Measurements from ENCODE around the gene GAPDHS. TPM values are rescaled to one million over a fixed set of nuclear protein-coding genes. Genes with fewer than 3 reads are reported as not detected.

GAPDHS gene
- total RNA-seq, 3 donors from 2014 or later, result not detected

DNA sequence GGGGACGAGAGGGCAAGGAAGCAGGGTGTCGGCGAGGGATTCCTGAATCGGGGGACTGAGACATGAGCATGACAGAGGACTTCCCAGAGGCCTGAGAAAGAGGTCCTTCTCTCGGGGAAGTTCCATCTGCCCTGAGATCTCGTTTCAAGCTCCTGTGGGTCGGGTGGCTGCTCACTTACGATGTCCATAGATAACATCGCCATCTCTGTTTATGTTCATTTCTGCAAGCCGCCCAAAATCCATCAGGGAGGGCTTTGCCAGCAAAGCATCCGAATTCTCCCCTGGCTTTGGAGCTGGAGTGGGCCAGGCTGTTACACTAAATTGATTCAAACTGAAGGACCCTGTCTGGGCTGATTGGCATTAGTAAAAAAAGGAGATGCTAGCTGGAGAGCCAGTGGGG, 25.7 kb upstream of the GAPDHS start:
- no peak overlapping the region for H3K4me3 ChIP-seq
- TF ChIP-seq, protein P1, sequence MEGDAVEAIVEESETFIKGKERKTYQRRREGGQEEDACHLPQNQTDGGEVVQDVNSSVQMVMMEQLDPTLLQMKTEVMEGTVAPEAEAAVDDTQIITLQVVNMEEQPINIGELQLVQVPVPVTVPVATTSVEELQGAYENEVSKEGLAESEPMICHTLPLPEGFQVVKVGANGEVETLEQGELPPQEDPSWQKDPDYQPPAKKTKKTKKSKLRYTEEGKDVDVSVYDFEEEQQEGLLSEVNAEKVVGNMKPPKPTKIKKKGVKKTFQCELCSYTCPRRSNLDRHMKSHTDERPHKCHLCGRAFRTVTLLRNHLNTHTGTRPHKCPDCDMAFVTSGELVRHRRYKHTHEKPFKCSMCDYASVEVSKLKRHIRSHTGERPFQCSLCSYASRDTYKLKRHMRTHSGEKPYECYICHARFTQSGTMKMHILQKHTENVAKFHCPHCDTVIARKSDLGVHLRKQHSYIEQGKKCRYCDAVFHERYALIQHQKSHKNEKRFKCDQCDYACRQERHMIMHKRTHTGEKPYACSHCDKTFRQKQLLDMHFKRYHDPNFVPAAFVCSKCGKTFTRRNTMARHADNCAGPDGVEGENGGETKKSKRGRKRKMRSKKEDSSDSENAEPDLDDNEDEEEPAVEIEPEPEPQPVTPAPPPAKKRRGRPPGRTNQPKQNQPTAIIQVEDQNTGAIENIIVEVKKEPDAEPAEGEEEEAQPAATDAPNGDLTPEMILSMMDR (IDR thresholded peaks at IDR 0.05), result no peak
- no peak for DNase-seq
- H3K36me3 ChIP-seq (ENCODE audit: low read depth), result no peaks in the 10 kb centered on the region
- H3K4me1 ChIP-seq (ENCODE audit: low read depth), result peaks cover 9% of the 10 kb centered on the region
- no peaks in the 10 kb centered on the region for H3K9me3 ChIP-seq
- ATAC-seq, result no peak
- intact Hi-C loops (cut with DNase I, micrococcal nuclease), result no loop called here

DNA sequence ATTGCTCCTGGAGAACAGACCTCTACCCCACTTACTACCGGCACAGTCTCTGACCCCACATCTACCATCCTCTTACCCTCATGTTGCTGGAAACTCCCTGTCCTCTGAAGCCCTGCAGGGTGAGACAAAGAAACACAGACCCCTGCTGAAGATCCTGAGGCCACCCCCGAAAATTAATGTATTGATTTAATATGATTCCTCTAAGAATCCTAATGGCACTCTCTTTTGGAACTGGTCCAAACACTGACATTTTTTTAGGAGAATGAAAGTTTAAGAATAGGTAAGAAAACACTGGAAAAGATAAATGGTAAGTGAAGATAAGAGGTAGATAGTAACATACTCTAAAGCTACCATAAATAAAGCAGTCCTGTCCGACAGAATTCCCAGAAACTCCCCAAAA, 25.1 kb upstream of the GAPDHS start:
- H3K9me3 ChIP-seq, result no peaks in the 10 kb centered on the region
- DNase-seq (no peak), ATAC-seq (no peak)
- H3K4me1 ChIP-seq (ENCODE audit: low read depth), result peaks cover 9% of the 10 kb centered on the region
- TF ChIP-seq, protein P1 (IDR thresholded peaks at IDR 0.05), result no peak
- intact Hi-C loops (cut with DNase I, micrococcal nuclease), result no loop called here
- H3K4me3 ChIP-seq, result no peak overlapping the region
- H3K36me3 ChIP-seq (ENCODE audit: low read depth), result no peaks in the 10 kb centered on the region

DNA sequence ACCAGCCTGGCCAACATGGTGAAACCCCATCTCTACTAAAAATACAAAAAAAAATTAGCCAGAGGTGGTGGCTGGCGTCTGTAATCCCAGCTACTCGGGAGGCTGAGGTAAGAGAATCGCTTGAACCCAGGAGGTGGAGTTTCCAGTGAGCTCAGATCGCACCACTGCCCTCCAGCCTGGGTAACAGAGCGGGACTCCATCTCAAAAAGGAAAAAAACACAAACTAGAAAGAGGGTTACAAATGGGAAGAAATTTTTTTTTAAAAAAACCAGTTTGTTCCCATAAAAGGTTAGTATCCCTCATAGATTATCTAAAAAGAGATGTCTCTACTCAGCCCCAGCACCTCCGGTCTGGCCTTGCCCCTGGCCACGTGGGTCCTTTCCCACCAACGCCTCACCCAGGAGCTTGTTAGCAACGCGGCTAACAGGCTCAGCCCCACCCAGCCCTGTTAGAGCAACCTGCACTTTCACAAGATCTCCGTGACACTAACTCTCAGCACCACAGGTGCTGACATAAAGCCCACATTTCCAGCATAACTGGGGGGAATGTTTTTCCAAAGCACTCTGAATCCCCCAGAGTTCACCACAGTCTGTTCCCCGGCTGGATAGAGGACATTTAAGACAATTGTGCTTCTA, 24.1 kb upstream of the GAPDHS start:
- no peak overlapping the region for H3K4me3 ChIP-seq
- H3K36me3 ChIP-seq (ENCODE audit: low read depth), result no peaks in the 10 kb centered on the region
- DNase-seq (peak in 2 of 3 donors; percentile 53 to 60), ATAC-seq (peak; percentile 78)
- intact Hi-C loops (cut with DNase I, micrococcal nuclease), result no loop called here
- no peaks in the 10 kb centered on the region for H3K9me3 ChIP-seq
- TF ChIP-seq, protein P1 (IDR thresholded peaks at IDR 0.05), result no peak
- peaks cover 9% of the 10 kb centered on the region for H3K4me1 ChIP-seq (ENCODE audit: low read depth)

- H3K4me3 ChIP-seq, result no peak overlapping the region
- DNase-seq (peak; percentile 73 to 85 (median 84)), ATAC-seq (peak; percentile 89)
- H3K4me1 ChIP-seq (ENCODE audit: low read depth), result peaks cover 9% of the 10 kb centered on the region
- TF ChIP-seq, protein P1 (IDR thresholded peaks at IDR 0.05), result peak; percentile 88
- intact Hi-C loops (cut with DNase I, micrococcal nuclease), result no loop called here
- H3K9me3 ChIP-seq, result no peaks in the 10 kb centered on the region
- no peaks in the 10 kb centered on the region for H3K36me3 ChIP-seq (ENCODE audit: low read depth)
Measured at GRCh38 chr19:35509861-35510625, 23.2 kb upstream of the GAPDHS start.

DNA sequence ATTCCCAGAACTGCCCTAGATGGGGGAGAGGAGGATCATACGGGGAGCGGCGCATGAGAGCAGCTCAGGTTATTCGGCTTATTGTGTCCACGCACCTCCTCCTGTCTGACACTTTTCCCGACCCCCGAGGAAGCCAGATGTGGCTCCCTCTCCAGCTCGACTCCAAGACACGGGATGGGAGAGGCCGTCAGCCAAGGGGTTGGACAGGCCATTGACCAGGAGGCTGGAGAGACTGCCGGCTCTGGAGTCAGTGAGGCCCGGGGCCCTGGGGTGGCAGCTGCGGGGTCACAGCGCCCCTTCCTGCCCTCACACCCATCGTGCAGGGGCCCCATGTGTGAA, 22.7 kb upstream of the GAPDHS start:
- Histone ChIP-seq H3K4me1 (ENCODE audit: low read depth) (peaks cover 9% of the 10 kb centered on the region), H3K4me3 (no peak overlapping the region), H3K9me3 (no peaks in the 10 kb centered on the region), H3K36me3 (ENCODE audit: low read depth) (no peaks in the 10 kb centered on the region)
- ATAC-seq (no peak), DNase-seq (no peak)
- TF ChIP-seq, protein P1 (IDR thresholded peaks at IDR 0.05), result no peak
- intact Hi-C loops (cut with DNase I, micrococcal nuclease), result no loop called here

Measured in mucosa of descending colon (tissue), 3 donors.